ENCODE data around the gene POP7. TPM values are rescaled to one million over a fixed set of nuclear protein-coding genes. Genes with fewer than 3 reads are reported as not detected.

POP7 gene
- total RNA-seq, 2 donors from 2014 or later = 19.6 to 21.0 TPM

DNA sequence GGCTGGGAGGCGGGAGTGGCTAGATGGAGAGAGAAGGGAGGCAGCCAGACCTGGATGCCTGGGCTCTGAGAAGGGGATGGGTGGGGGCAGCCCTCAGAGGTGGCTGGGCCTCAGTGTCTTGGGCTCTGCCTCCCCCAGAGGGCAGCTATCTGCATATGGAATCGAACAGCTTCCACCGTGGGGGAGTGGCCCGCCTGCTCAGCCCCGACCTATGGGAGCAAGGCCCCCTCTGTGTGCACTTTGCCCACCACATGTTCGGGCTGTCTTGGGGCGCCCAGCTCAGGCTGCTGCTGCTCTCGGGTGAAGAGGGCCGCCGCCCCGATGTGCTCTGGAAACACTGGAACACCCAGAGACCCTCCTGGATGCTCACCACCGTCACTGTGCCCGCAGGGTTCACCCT lies 30.8 kb downstream of the POP7 start:
- DNase-seq (ENCODE audit: low spot score) (no peak), ATAC-seq (ENCODE audit: insufficient number of reproducible peaks, low FRiP score, low read depth) (no peak)
- TF ChIP-seq, protein P1, sequence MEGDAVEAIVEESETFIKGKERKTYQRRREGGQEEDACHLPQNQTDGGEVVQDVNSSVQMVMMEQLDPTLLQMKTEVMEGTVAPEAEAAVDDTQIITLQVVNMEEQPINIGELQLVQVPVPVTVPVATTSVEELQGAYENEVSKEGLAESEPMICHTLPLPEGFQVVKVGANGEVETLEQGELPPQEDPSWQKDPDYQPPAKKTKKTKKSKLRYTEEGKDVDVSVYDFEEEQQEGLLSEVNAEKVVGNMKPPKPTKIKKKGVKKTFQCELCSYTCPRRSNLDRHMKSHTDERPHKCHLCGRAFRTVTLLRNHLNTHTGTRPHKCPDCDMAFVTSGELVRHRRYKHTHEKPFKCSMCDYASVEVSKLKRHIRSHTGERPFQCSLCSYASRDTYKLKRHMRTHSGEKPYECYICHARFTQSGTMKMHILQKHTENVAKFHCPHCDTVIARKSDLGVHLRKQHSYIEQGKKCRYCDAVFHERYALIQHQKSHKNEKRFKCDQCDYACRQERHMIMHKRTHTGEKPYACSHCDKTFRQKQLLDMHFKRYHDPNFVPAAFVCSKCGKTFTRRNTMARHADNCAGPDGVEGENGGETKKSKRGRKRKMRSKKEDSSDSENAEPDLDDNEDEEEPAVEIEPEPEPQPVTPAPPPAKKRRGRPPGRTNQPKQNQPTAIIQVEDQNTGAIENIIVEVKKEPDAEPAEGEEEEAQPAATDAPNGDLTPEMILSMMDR (IDR thresholded peaks at IDR 0.05) = no peak
- H3K27ac ChIP-seq = no peak overlapping the region
- H3K4me1 ChIP-seq (ENCODE audit: control insufficient read depth in 1 of 2, low read depth in 2 of 2) = no peaks in the 10 kb centered on the region
- no peak overlapping the region for H3K4me3 ChIP-seq
- no peaks in the 10 kb centered on the region for H3K27me3 ChIP-seq (replicated peaks; ENCODE audit: insufficient read depth)
- no peaks in the 10 kb centered on the region for H3K9me3 ChIP-seq
- H3K36me3 ChIP-seq = no peaks in the 10 kb centered on the region

DNA sequence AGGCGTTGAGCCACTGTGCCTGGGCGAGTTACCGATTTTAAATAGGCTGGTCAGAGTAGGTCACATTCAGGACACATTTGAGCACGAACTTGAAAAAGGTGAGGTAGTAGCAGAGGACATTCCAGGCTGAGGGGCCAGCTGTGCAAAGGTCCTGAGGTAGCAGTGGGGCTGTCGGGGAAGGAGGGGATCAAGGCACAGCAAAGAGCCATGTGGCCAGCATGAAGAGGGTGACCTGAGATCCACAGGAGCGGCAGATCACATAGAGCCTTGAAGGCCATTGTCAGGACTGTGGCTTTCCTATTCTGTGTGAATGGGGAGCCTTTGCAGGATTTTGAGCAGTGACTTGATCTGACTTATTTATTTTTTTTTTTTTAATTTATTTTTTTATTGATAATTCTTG lies 34.0 kb downstream of the POP7 start:
- Histone ChIP-seq H3K4me3 (no peak overlapping the region), H3K27me3 (replicated peaks; ENCODE audit: insufficient read depth) (no peaks in the 10 kb centered on the region), H3K36me3 (no peaks in the 10 kb centered on the region), H3K27ac (no peak overlapping the region), H3K9me3 (no peaks in the 10 kb centered on the region), H3K4me1 (ENCODE audit: control insufficient read depth in 1 of 2, low read depth in 2 of 2) (no peaks in the 10 kb centered on the region)
- ATAC-seq (ENCODE audit: insufficient number of reproducible peaks, low FRiP score, low read depth) (no peak), DNase-seq (ENCODE audit: low spot score) (no peak)
- TF ChIP-seq, protein P1 (IDR thresholded peaks at IDR 0.05) = no peak

DNA sequence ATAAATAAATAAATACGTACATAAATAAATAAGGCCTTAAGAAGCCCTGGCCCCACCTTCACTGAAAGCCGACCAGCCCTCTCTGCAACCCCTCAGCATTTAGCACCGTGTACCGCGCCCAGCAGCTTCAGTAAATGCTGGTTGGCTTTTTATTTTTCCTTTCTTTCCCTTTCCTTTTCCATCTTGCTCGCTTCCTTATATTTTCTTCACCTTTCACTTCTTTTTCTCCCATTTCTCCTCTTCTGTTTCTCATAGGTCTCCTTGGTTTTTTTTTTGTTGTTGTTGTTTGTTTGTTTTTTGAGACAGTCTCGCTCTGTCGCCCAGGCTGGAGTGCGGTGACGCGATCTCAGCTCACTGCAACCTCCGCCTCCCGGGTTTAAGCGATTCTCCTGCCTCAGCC lies 38.7 kb downstream of the POP7 start:
- peak overlapping the region; percentile 68 for H3K4me3 ChIP-seq
- H3K4me1 ChIP-seq (ENCODE audit: control insufficient read depth in 1 of 2, low read depth in 2 of 2) = no peaks in the 10 kb centered on the region
- H3K36me3 ChIP-seq = no peaks in the 10 kb centered on the region
- TF ChIP-seq, protein P1 (IDR thresholded peaks at IDR 0.05) = no peak
- no peaks in the 10 kb centered on the region for H3K9me3 ChIP-seq
- no peak overlapping the region for H3K27ac ChIP-seq
- DNase-seq (ENCODE audit: low spot score) = no peak
- H3K27me3 ChIP-seq (replicated peaks; ENCODE audit: insufficient read depth) = no peaks in the 10 kb centered on the region
- no peak for ATAC-seq (ENCODE audit: insufficient number of reproducible peaks, low FRiP score, low read depth)

DNA sequence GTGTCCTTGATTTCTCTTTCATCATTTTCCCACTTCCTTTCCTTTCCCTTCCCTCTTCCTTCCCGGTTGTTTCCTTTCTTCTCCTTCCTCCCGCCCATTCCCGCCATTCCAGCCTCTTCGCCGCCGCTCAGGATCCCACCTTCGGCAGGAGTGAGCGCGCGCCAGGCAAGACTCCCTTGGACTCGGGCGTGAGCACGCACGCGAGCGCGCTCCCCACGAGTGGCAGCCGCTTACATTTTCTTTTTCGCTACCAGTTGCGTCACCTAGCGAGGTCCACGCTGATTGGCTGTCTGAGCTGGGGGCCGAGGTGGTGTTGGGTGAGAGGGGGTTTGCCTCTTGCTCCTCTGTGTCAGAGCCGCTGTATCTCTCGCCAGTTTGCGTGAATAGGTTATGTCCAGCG lies 39.3 kb downstream of the POP7 start:
- Histone ChIP-seq H3K9me3 (no peaks in the 10 kb centered on the region), H3K4me1 (ENCODE audit: control insufficient read depth in 1 of 2, low read depth in 2 of 2) (no peaks in the 10 kb centered on the region), H3K4me3 (peak overlapping the region; percentile 68), H3K27me3 (replicated peaks; ENCODE audit: insufficient read depth) (no peaks in the 10 kb centered on the region), H3K36me3 (no peaks in the 10 kb centered on the region), H3K27ac (no peak overlapping the region)
- peak; percentile 50 for ATAC-seq (ENCODE audit: insufficient number of reproducible peaks, low FRiP score, low read depth)
- TF ChIP-seq, protein P1 (IDR thresholded peaks at IDR 0.05) = no peak
- no peak for DNase-seq (ENCODE audit: low spot score)

DNA sequence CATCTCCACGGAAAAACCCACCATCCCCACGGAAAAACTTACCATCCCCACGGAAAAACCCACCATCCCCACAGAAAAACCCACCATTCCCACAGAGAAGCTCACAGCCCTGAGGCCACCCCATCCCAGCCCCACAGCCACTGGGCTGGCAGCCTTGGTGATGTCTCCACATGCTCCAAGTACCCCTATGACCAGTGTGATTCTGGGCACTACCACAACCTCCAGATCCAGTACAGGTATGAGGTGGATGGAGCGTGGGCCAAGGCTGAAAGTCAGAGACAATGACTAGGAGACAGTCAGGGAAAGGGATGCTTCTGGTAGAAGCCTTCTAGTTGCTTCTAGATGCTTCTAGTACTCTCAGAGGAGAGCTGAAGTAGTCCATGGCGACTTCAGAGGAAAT lies 47.1 kb downstream of the POP7 start:
- TF ChIP-seq, protein P1 (IDR thresholded peaks at IDR 0.05) = no peak

More for the DNA sequence above, 47.1 kb downstream of the POP7 start:
- Histone ChIP-seq H3K27me3 (replicated peaks; ENCODE audit: insufficient read depth) (no peaks in the 10 kb centered on the region), H3K4me1 (ENCODE audit: control insufficient read depth in 1 of 2, low read depth in 2 of 2) (no peaks in the 10 kb centered on the region), H3K36me3 (no peaks in the 10 kb centered on the region), H3K27ac (no peak overlapping the region), H3K4me3 (no peak overlapping the region), H3K9me3 (no peaks in the 10 kb centered on the region)
- no peak for ATAC-seq (ENCODE audit: insufficient number of reproducible peaks, low FRiP score, low read depth)
- DNase-seq (ENCODE audit: low spot score) = no peak
